NCI-H82 (cell line): ENCODE measurements around the gene FRMD4A.

Experiments used
- DNase-seq: peaks from one replicate; lab custom pipeline; 2025; lab: John Stamatoyannopoulos, UW

FRMD4A gene

DNA sequence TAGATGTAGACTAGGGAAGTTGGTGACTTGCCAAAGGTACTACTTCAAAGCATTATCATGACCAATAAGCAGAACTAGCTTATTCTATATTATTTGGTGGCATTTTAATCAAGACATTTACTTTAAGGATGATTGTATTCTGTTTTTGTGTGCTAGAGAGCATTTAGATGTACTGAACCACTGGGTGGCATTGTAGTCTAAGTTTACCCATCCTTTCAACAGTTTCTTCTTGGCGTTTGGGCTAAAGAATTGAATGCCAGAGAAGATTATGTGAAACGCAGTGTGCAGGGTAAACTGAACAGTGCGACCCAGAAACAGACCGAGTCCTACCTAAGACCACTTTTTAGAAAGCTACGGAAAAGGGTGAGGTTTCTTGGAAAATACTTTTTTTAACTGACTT lies 717.2 kb downstream of the FRMD4A start:
- DNase-seq = peak; percentile 15

DNA sequence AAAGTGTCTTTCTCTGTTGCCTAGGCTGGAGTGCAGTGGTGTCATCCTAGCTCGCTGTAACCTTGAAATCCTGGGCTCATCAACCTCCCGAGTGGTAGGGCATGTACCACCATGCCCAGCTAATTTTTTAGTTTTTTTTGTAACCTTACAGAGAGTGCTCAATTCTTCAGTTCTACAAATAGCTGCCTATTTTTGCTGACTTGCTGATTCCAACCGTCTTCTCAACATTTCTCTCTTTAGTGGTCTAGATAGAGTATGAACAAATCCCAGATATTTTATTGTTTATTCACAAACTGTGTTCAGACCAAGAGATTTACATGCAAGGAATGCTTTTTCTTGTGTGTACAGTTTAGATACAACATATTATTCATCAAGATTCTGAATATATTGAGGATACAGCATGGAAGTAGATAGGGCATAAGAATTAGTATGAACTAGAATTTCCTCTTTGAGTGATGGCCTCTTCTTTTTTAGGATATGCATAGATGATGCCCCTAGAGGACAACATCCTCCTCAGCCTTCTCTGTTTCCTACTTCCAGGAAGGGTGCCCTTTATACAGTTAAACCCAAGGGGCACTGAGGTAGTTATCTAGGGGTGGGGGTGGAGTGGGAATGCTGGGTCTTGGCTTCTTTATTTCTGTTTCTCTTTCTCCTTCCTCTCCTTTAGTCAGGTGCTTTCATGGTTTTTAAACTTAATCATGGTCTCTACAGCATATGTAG lies 717.9 kb downstream of the FRMD4A start:
- no peak for DNase-seq

GRCh38 chr10:13608246-13608853 lies 722.4 kb downstream of the FRMD4A start:
- no peak for DNase-seq

- no peak for DNase-seq
Measured at GRCh38 chr10:13604357-13605040, 726.2 kb downstream of the FRMD4A start.

- DNase-seq = no peak
Measured at GRCh38 chr10:13597909-13598308, 732.8 kb downstream of the FRMD4A start.

DNA sequence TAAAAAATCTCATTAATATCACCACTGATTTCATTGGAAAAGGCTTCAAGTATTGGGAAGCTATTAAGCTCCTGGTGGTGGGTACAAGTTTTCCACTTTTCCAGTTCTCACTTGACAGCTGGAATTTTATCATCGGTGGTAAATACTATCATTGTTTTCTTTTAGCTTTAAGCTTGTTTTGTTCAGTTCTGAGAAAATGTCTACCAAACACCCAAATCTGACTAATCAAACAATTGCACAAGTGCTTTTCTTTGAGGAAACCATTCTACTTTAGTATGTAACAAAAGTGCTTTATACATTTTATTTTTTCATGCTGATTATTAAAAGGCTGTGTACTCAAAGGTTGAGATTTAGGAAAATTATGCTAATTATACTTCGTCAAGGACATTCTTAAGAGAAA lies 736.1 kb downstream of the FRMD4A start:
- DNase-seq = no peak
